HepG2 (cell line): ENCODE measurements around the gene ARHGEF16. TPM values are rescaled to one million over a fixed set of nuclear protein-coding genes. Genes with fewer than 3 reads are reported as not detected.

Experiments used
- AGO2 ChIP-seq: fragments of 200-400 bp; formaldehyde crosslinking; optimal IDR thresholded peaks from 2 replicates; pipeline ENCODE3; 2017; ENCODE audit warnings: mild to moderate bottlenecking, low read depth, low read length, moderate library complexity
- CCDC6 ChIP-seq: sonication (generic); formaldehyde crosslinking; IDR thresholded peaks from 2 replicates; pipeline ENCODE4 v1.8.1; 2022; ENCODE audit warnings: mild to moderate bottlenecking, missing genetic modification reagents, moderate library complexity
- GATAD1 ChIP-seq: IDR thresholded peaks from 2 replicates; pipeline ENCODE4 v1.6.1; 2016; ENCODE audit warnings: missing genetic modification reagents, missing compliant biosample characterization
- HNF1B ChIP-seq: sonication (generic); formaldehyde crosslinking; IDR thresholded peaks from 2 replicates; pipeline ENCODE4 v1.5.1; 2020; ENCODE audit warnings: mild to moderate bottlenecking, moderate library complexity, missing genetic modification reagents
- HNF4G ChIP-seq, 2 experiments: sonication (generic) in 1 of 2; formaldehyde crosslinking in 1 of 2; IDR thresholded peaks; 2 replicates each; pipeline versions ENCODE4 v1.4.0 to v1.6.1; 2011 to 2020; ENCODE audit warnings: borderline replicate concordance in 2 of 2, low read depth in 2 of 2, mild to moderate bottlenecking in 2 of 2, low read length in 1 of 2, missing genetic modification reagents in 1 of 2, moderate library complexity in 1 of 2
- JUN ChIP-seq: sonication (generic); formaldehyde crosslinking; IDR thresholded peaks from 2 replicates; pipeline ENCODE4 v1.4.0; 2020; ENCODE audit warnings: mild to moderate bottlenecking, missing genetic modification reagents
- PAXIP1 ChIP-seq: sonication (generic); formaldehyde crosslinking; conservative IDR thresholded peaks from 2 replicates; pipeline ENCODE4 v1.4.0; 2020; ENCODE audit warnings: mild to moderate bottlenecking, missing genetic modification reagents, moderate library complexity
- THAP9 ChIP-seq: sonication (generic); formaldehyde crosslinking; IDR thresholded peaks from 2 replicates; pipeline ENCODE4; 2020; ENCODE audit warnings: missing genetic modification reagents, mild to moderate bottlenecking, borderline replicate concordance
- ZKSCAN5 ChIP-seq: sonication (generic); formaldehyde crosslinking; IDR thresholded peaks from 2 replicates; pipeline ENCODE4 v1.5.1; 2020; ENCODE audit warnings: mild to moderate bottlenecking, missing genetic modification reagents
- ZMYM3 ChIP-seq: sonication (generic); formaldehyde crosslinking; IDR thresholded peaks from 2 replicates; pipeline ENCODE4 v1.5.1; 2020; ENCODE audit warnings: mild to moderate bottlenecking, missing genetic modification reagents
- ZNF547 ChIP-seq: sonication (generic); formaldehyde crosslinking; IDR thresholded peaks from 2 replicates; pipeline ENCODE4 v1.5.1; 2020; ENCODE audit warnings: mild to moderate bottlenecking, missing genetic modification reagents
- polyA plus RNA-seq, 8 experiments: library from polyadenylated mRNA; depleted of rRNA in 3 of 8; stranded (reverse) in 7 of 8; unstranded in 1 of 8; fragments of >200 nt; fragmentation: Illumina TruSeq in 4 of 8; extraction: Trizol in 4 of 8; gene quantifications; 2 replicates each; pipeline versions ENCODE4 v1.2.1 to v1.2.3, GENCODE V29; 2011 to 2016; ENCODE audit warnings: low read depth in 4 of 8, missing spikeins in 1 of 8, mixed read lengths in 1 of 8; ENCODE audit not compliant: insufficient read depth in 1 of 8
- total RNA-seq, 5 experiments: library from RNA; depleted of rRNA; stranded (reverse); fragments of >200 nt; fragmentation: Illumina TruSeq; extraction: Trizol; gene quantifications; 2 replicates each; pipeline ENCODE4 v1.2.3, GENCODE V29; 2016; ENCODE audit warnings: low read depth in 1 of 5
- TF ChIP-seq, protein P1 (sequence below): sonication (generic); formaldehyde crosslinking; IDR thresholded peaks from 2 replicates; pipeline ENCODE4 v1.4.0; 2020; ENCODE audit warnings: missing genetic modification reagents

Gene ARHGEF16
- total and polyA plus RNA-seq, 2 of the 13 experiments (the other 11 are each of a cell fraction or from before 2014, with no cell fraction given): 20.3 to 39.9 TPM

DNA sequence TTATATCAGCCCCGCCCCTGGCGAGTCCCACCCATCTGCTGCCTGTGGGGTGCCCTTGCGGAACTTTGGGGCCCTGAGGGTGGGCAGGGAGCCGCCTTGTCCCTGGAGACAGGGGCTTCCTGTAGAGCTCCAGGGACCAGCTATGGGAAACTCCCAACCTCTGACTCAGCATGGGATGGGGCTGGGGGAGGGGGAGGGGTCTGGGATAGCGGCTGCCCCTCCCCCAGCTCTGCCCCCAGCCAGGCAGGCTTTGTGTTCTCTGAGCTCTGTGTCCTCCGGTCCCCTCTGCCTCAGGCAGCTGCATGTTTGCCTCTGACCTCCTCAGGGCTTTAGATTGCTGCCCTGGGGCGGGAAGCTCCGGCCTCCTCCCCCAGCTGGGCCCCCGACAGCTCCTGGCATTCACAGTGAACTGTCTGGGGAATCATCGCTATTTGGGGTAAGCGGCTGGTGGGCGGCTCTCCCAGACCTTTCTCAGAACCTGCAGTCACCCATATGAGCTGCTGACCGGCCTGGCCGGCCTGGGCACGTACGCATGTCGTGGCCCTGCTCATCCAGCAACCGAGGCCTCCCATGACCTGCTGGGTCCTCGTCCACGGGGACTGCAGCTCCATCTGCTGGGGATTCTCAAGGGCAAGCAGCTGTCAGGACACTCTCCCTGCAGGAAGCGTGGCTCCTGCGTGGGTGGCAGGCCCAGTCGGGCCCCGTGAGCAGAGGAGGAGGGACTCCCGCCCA, 17.1 kb downstream of the ARHGEF16 start (continued):
- TF ChIP-seq ZKSCAN5: no peak
- TF ChIP-seq HNF4G (IDR thresholded peaks at IDR 0.05; ENCODE audit: borderline replicate concordance, low read depth, low read length): peak; percentile 52; the same call in 1 of the 2 replicates
- no peak for TF ChIP-seq HNF4G (CRISPR knock-in tag; IDR thresholded peaks at IDR 0.05; ENCODE audit: borderline replicate concordance, low read depth)
- TF ChIP-seq GATAD1 (CRISPR knock-in tag): peak; percentile 75; the same call in 1 of the 2 replicates
- peak; percentile 78 for TF ChIP-seq AGO2
- TF ChIP-seq JUN (CRISPR knock-in tag): no peak
- 0 out of 2 replicates have a peak, but pooled peaks have one; percentile 58 for TF ChIP-seq CCDC6 (CRISPR knock-in tag)
- peak; percentile 78 for TF ChIP-seq HNF1B (CRISPR knock-in tag)
- TF ChIP-seq PAXIP1 (CRISPR knock-in tag): peak; percentile 93
- 0 out of 2 replicates have a peak, but pooled peaks have one; percentile 57 for TF ChIP-seq ZMYM3
- no peak; the same call in 1 of the 2 replicates for TF ChIP-seq ZNF547 (CRISPR knock-in tag)
- TF ChIP-seq, protein P1, sequence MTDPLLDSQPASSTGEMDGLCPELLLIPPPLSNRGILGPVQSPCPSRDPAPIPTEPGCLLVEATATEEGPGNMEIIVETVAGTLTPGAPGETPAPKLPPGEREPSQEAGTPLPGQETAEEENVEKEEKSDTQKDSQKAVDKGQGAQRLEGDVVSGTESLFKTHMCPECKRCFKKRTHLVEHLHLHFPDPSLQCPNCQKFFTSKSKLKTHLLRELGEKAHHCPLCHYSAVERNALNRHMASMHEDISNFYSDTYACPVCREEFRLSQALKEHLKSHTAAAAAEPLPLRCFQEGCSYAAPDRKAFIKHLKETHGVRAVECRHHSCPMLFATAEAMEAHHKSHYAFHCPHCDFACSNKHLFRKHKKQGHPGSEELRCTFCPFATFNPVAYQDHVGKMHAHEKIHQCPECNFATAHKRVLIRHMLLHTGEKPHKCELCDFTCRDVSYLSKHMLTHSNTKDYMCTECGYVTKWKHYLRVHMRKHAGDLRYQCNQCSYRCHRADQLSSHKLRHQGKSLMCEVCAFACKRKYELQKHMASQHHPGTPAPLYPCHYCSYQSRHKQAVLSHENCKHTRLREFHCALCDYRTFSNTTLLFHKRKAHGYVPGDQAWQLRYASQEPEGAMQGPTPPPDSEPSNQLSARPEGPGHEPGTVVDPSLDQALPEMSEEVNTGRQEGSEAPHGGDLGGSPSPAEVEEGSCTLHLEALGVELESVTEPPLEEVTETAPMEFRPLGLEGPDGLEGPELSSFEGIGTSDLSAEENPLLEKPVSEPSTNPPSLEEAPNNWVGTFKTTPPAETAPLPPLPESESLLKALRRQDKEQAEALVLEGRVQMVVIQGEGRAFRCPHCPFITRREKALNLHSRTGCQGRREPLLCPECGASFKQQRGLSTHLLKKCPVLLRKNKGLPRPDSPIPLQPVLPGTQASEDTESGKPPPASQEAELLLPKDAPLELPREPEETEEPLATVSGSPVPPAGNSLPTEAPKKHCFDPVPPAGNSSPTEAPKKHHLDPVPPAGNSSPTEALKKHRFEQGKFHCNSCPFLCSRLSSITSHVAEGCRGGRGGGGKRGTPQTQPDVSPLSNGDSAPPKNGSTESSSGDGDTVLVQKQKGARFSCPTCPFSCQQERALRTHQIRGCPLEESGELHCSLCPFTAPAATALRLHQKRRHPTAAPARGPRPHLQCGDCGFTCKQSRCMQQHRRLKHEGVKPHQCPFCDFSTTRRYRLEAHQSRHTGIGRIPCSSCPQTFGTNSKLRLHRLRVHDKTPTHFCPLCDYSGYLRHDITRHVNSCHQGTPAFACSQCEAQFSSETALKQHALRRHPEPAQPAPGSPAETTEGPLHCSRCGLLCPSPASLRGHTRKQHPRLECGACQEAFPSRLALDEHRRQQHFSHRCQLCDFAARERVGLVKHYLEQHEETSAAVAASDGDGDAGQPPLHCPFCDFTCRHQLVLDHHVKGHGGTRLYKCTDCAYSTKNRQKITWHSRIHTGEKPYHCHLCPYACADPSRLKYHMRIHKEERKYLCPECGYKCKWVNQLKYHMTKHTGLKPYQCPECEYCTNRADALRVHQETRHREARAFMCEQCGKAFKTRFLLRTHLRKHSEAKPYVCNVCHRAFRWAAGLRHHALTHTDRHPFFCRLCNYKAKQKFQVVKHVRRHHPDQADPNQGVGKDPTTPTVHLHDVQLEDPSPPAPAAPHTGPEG: peak; percentile 82
- TF ChIP-seq THAP9: peak; percentile 80; the same call in 1 of the 2 replicates
